HG03095 (cell line): ENCODE measurements around the gene NRG3.
"Not testable (repeated sequence)": the region's sequence is repeated elsewhere in the genome, so short reads cannot be mapped to it uniquely, and the experiment has no call there.

Source experiments
- ATAC-seq: cut with Tn5 transposase; IDR thresholded peaks from one replicate; pipeline ENCODE4 v1.9.1; 2021; ENCODE audit warnings: moderate library complexity; ENCODE audit not compliant: unreplicated experiment

NRG3 gene

DNA sequence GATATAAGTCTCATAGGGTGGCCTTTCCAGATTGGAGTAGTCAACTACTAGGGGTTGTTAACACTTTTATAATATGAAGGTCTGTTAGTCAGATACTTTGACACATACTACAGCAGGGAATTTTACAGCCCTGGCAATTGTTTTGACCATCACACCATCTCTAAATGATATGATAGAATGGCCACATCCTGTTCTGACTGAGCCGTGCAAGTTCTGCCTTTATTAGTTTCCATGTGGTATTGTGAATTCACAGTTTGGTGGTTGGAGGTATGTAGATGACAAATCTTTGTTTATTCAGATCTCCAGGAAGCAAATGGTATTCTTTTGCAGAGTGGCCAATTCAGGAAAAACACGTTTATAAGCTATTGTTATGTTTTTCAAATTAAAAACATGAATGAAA lies 83.0 kb downstream of the NRG3 start:
- no peak for ATAC-seq

DNA sequence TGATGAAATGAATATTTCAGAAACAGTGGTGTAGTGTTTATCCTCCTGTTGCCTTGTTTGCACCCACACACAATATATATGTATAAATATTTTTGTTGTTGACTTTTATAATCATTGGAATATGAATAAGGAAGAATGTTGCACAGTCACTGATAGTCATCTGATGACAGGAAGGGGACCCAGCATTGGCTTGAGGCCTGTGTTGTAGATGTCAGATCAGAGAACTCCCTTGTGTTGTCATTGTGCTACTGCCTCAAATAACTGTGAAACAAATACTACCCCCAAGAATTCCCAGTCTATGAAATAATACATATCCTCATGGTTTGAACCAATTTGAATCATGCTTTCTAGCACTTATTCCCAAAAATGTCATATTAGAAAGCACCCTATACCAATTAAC lies 84.0 kb downstream of the NRG3 start:
- ATAC-seq: no peak

DNA sequence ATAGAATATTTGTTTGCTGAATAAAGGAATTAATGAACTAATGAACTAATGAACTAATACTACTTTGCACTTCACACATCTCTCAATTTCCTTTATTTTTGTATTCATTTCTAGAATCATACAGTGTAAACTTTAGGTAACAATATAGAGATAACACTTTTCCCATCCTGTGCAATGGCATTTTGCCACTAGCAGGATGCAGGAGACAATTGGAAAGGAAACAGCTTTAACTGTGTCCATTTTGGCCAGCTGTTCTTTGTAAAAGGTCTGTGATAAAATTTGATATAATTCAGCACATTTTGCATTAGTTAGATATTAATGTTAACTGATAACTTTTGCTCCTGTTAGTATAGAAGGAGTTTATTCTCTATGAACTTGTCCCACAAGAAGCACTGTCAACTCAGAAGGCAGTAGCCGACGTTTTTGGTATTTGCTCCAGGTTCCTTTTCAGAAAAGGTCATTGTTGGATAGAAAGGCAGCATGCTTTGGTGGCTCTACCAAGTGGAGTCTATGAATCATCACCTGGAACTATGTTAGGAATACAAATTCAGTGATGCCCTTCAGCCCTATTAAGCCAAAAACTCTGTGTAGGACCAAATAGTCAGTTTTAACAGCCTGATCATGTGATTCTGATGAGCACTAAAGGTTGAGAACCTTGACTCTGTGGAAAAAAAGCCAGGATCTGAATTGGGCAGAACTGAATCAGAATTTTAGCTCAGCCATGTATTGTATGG lies 86.6 kb downstream of the NRG3 start:
- ATAC-seq: no peak

DNA sequence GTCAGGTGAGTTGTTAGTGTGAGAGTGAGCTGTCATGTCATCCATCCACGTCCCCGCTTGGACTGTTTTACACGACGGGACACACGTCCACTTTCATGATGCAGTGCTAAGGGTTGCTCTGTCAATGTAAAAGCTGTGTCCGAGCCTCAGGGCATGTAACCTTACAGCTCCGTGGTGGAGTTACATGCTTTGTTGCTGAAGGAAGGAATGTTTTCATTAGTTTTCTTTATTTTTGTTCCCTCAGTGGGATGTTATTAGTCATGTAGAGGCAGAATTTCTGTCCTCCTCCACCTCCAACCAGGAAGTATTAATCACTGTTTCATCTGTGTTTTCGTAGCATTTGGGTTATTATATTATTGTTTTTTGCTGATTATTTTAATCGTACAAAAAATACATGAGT lies 88.6 kb downstream of the NRG3 start:
- ATAC-seq: no peak

DNA sequence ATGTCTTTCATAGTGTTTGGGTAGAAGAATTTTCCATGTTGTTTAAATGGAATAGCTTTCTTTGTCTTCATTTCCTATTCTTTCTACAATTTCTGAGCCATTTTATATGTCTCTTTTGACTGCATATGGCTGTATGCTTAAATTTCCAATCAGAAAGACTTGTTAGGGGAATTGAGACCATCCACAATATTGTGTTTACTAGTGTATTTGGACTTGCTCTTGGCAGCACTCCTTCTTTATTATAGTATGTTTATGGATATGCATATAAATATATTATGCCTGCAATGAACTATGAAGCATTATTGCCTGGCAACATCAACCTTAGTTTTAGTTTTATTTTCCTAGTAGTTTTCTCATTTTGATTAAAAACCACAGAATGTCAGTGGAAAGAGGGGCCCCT lies 92.7 kb downstream of the NRG3 start:
- ATAC-seq: no peak

DNA sequence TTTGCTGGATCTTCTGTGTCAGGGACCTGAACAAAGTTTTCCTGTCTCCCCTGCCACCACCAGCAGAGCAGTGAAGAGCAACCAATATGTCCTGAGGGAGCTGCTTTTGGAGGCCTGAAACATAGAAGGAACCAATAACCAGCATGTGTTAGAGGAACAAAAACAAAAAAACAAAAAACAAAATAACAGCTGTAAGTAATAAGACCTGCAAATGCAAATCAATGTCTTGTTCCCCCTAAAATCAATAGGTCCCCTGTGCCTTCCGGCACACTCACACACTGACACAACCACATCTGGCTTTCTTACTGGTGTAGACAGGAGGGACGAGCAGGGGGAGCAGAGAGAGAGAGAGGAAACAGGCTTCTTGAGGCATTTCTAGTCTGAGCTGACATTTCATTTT lies 94.1 kb downstream of the NRG3 start:
- no peak for ATAC-seq

DNA sequence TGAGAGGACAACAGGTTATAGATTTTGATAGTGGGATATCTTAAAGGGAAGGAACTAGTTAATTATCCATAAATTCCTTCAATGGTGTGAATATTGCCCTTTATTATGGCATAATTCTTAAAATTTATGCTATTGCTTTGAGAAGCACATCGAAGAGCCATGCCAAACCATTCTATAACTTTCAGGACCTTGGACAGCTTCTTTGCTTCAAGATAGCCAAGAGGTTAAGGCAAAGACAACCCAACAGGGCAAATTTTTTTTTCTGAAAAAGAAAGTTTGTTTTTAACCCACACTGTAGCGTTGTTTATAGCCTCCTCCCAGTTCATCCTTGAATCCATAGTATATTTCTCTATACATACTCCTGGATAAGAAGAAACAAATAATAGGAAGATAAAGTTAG lies 103.2 kb downstream of the NRG3 start:
- no peak for ATAC-seq

DNA sequence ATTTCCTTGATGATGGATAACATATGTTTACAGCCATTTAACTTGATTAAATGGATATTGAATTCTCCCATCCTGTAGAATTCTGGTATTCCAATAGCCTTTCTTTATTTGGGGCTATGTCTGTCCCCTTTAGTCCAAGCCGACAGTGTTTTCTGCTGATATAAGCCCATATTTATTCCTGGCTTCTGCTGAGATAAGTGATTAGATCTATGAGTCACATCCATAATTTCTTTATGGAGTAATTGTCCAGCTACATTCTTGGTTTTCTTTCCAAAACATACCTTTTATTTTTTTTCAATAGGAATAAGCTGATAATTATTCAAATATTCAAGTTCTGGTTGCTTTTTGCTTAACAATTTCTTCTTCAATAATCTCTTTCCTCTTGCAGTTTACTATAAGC lies 106.7 kb downstream of the NRG3 start:
- ATAC-seq: no peak

DNA sequence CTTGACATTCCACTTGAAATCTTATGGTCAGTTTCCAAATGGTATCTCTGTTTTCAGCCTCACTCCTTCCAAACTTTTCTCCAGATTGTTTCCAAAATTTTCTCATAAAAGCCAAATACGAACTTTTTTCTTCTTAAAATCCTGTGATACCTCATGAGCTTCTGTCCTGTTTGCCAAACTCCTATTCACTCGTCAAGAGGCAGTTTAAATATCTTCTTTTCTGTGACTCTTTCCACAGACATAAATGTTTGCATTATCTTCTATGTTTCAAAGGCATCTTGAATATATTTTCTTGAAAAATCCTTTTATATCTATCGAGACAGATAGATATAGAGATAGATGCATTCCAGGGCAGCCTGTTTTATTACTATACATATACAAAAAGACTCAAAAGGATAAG lies 109.4 kb downstream of the NRG3 start:
- no peak for ATAC-seq

DNA sequence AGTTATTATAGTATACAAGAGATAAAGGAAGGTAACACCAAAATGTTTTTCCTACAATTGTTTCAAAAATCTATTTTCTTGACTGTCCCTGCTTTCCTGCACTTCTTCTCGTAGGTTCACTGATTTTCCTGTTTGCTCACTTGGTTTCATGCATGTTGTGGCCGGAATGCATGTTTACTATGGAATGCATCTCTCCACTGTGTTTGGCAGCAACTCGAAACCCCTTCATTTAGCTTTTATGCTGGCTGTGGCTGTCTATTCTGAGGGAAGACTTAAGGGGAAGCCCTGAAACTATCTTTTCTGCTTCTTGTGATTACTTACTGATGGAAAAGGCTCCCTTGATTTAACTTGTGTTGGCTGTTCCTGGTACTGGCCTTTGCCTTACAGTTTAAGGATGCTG lies 120.3 kb downstream of the NRG3 start:
- no peak for ATAC-seq

DNA sequence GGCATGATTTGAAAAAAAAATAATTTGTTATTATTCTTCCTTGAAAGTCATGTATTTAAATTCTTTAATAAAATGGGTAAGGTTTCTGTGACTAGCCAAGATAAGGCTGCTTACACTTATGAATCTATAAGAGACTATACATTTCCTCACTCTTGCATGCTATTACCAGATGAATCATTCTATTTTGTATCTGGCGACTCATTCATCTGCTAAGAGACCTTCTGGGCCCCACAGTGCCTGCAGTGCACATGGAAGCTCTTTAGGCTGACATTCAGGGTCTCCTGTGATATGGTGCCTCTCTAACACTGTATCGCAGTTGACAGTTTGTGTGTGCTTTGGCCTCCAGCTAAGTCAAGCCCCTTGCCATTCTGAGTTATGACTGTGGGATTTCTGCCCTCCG lies 121.9 kb downstream of the NRG3 start:
- ATAC-seq: no peak

DNA sequence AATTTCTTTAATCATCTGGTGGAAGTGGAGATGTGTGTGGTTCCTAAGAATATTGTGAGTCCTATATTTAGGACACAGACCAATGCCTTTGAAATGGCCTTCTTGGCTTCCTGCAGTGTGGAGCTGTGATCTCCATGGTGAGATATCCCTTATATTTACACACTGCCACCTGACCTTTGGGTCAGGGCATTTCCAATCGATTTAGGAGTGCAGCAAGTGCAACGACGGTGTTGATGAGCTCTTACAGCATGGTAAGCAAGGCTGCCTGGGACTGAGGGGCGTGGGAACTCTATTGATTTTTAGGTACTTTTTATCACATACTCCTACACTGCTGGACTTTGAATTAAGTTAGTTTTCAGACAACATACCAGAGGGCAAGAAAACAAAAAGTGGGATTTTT lies 146.0 kb downstream of the NRG3 start:
- ATAC-seq: no peak

DNA sequence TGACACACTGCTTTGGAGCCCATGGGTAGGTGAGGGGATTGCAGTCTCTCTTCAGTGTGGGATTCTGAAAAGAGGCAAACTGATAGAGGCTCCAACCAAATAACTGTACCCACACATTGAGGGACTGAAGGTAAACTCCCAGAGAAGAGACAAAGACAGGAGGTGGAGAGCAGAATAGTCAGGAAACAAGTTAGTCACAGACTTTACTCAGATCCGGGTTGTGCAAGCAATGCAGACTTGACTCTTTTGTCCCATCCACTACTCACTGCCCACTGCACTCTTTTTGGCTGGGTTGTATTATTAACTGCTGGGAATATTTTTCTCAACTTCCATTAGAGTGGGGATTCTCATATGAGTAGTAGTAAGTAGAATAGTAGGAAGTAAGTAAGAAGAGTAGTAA lies 152.7 kb downstream of the NRG3 start:
- no peak for ATAC-seq

DNA sequence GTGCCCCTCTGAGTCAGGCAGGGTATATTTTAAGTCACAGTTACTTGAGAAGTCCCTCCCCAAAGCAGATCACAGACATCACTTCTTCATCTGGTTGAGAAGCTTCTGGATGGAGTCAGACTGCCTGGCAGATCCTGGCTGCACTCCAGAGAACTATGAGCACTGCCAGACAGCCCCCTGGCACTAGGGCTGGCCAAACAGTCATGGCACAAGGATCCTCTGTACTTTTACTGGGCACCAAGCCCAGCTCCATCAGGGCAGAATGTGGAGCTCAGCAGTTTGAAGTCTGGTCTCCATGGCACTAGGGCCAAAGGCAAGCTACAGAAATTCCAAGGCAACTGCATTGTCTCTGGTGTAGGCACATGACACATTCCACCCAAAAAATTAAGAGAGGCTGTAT lies 162.1 kb downstream of the NRG3 start:
- no peak for ATAC-seq

DNA sequence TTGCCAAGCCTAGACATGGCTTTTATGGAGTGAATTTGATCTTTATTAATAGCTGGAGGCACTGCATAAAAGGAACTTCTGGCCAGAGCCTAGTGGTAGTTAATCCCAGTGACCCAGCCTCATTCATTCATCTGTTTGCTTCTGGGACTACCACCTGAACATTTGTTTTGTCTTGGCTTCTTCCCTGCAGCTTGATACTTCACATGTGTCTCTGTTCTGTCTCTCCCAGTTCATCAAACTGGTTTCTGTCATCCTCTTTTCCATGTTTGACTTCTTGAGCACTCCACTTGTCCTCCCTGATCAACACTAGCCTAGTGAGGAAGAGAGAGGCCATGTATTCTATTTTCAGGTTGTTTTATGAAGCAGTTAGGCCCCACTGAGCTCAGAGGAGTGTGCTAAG lies 163.6 kb downstream of the NRG3 start:
- no peak for ATAC-seq

DNA sequence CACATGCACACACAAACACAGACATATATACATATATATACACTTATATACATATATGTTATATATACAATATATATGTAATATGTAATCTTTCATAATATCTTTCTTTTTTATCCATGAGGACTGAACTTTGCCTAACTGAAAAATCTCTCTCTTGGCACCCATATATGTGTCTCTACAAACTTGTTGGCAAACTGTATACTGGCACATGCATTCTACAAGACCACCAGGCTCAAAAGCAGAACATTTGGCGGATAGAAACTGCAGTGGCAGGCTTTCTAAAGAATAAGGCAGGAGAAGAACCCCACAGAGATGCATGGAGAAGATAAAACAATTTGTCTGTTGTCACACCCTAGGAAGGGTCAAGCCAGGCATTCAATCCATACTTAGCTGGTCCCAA lies 165.3 kb downstream of the NRG3 start:
- ATAC-seq: no peak

DNA sequence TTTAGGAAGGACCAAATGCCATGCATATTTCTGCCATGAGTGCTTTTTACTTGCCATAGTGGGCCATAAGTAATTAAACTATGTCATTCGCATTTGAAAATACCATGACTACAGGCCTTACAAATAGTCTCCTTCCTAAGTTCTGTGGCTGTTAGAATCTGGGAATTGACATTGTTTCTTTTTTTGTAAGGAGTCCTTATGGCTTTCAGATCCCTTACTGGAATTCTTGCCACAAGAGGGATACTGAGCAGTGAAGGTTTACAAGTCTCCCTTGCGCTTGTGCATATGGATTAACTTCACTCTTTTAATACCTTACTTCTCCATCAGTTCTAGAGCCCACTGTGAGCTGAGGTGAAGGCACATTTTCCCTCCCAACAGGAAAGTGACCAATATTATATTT lies 166.0 kb downstream of the NRG3 start:
- no peak for ATAC-seq

DNA sequence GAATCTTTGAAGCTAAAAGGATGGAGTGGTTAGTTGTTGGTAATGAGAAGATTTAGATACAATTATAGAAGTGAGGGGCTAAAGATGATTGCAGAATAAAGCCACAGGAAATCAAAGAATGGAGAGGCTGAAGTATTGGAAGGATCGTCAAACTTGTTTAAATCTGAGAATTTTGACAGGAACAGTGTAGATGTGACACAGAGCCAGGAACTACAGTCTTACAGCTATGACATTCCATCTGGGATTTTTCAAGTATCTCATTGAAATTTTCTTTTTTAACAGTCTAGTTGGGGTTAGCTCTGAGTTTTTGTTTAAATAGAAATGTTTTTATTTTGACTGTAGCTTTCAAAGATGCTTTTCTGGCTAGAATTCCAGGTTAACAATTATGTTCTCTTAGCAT lies 181.4 kb downstream of the NRG3 start:
- ATAC-seq: no peak

DNA sequence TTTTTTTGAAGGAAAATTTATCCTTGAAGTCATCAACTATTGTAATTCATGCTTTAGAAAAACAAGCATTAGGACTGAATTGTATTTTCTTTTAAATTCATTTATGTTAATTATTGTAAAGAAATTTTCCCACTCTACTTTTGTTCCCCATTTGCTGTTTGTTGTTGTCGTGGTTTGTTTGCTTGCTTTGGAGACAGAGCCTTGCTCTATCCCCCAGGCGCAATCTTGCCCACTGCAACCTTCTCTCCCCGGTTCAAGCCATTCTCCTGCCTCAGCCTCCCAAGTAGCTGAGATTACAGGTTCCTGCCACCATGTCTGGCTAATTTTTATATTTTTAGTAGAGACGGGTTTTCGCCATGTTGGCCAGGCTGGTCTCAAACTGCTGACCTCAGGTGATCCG lies 192.2 kb downstream of the NRG3 start:
- not testable (repeated sequence) for ATAC-seq

DNA sequence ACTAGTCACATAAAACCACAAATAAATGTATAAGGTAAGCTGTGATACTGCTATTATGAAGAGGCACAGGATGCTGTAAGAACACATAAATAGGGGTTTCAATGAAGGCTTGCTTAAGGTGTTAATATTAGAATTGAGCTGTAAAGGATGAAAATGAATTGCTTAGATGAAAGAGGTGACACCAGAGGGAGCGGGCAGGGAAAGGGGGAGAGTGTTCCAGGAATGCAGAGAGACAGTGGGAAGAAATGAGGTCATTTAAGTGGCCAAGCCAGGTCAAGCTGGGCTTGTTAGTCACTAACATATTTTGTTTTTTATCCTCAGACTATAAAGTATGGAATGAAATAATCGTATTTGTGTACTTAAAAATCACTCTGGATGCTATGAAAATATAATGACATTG lies 193.5 kb downstream of the NRG3 start:
- no peak for ATAC-seq

DNA sequence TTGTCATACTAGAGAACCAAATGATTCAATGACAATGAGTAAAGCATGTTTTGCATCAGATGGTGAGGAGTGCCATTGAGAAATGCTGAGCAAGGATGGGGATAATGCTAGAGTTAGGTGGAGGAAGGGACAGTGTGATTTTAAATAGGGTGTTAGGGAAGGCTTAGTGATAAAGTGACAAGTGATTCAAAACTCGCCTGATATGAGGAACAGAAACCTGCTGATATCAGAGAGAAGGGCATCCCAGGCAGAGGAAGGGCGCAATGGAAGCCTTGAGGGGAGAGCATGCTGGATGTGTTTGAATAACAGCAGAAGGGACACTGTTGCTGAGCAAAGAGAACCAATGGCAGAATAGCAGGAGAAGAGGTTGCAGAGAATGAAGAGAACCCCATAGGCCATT lies 196.2 kb downstream of the NRG3 start:
- no peak for ATAC-seq

DNA sequence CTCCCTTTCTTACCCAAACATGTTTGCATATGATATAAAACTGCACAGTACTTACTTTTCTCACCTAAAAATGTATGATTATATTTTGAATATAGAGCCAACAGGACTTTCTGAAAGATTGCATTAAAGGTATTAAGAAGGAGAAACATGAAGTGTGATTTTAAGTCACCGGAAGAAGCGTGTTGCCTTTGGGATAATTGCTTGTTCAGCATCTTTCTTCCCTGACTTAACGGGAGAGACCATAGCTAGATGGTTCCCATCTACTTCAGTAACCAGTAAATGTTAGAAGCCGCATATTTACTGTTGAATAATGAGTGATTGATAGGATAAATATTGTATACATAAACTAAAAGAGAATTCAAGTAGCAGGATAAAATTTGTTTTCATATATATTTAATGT lies 197.1 kb downstream of the NRG3 start:
- no peak for ATAC-seq

DNA sequence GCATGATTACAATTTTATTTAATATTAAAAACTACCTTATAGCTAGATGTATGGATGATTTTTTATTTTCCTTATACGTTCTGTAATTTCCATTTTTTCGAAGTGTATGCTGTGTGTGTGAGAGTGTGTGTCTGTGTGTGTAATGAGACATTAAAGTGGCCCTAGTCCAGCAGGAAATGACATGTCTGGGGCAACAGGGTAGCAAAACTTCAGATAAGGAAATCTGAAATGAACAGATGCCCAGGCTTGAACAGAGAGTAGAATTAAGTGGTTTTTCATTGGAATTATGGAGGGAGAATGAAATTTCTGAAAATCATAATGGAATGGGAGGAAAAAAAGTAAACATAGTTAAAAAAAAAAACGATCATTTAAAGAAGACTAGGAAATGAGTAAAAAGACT lies 200.6 kb downstream of the NRG3 start:
- ATAC-seq: no peak

DNA sequence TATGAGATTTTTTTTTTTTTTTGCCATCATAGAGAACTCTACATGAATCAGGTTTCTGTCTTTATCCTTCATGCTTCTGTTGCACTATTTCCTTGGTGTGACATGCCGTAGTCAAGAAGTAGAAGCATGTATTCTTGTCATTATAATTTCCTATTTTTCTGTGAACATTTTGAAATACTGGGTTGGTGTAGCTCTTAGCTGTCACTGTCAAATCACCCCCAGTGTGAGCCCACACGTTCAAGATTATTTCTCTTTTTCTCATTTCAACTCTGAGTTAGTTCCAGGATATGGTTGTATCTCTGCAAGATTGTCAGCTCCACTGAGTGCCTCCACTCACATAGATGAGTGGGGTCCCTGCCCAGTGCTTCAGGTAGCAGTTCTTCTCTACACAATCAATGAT lies 209.5 kb downstream of the NRG3 start:
- no peak for ATAC-seq
